Endothelial cell of umbilical vein (primary cell): ENCODE data around the gene IGFL3. TPM values are rescaled to one million over a fixed set of nuclear protein-coding genes. Genes with fewer than 3 reads are reported as not detected.
"Not testable (repeated sequence)": the region's sequence is repeated elsewhere in the genome, so short reads cannot be mapped to it uniquely, and the experiment has no call there.

Source experiments
- BruUV-seq: library from RNA; stranded (reverse); fragments of 400-500 nt; replicated peaks from 2 replicates; lab custom pipeline; 2021; lab: Mats Ljungman, UMichigan
- CTCF ChIA-PET: fragments of 300-600, 350-600 bp; sonication (Branson Sonifier 250); formaldehyde crosslinking; loops from one replicate; lab custom pipeline; 2021; ENCODE audit warnings: antibody characterized with exemption, inconsistent platforms; lab: Charles Lee
- POLR2A ChIA-PET: fragments of 300-600, 350-600 bp; sonication (Branson Sonifier 250); formaldehyde crosslinking; loops from one replicate; lab custom pipeline; 2021; ENCODE audit warnings: antibody characterized with exemption, inconsistent platforms; lab: Charles Lee
- DNase-seq: peaks from one replicate; pipeline ENCODE4 v3.0.0-alpha.2; 2011; ENCODE audit warnings: low read depth, low spot score
- FAIRE-seq: peaks from 2 replicates; lab custom pipeline; 2011; peaks lifted over from hg19 to GRCh38; lab: Jason Lieb, UNC
- H2AFZ ChIP-seq: 2 replicates; pipeline ENCODE4 v1.6.0; 2012; ENCODE audit warnings: low read depth, low read length, control low read depth, inconsistent platforms
- H3K27ac ChIP-seq: 2 replicates; pipeline ENCODE4 v1.5.1; 2011; ENCODE audit warnings: low read depth, mild to moderate bottlenecking, control low read depth, low read length, moderate library complexity; ENCODE audit not compliant: insufficient read depth
- H3K27me3 ChIP-seq, 2 experiments: 2 replicates each; pipeline versions ENCODE4 v1.6.0 to v1.6.1; 2011; ENCODE audit warnings: low read length in 2 of 2, mixed read lengths in 1 of 2; ENCODE audit not compliant: control insufficient read depth in 2 of 2, insufficient read depth in 2 of 2
- H3K36me3 ChIP-seq, 2 experiments: 2 replicates in 1 of 2; 3 replicates in 1 of 2; pipeline ENCODE4 v1.5.1; 2011; ENCODE audit warnings: low read length in 2 of 2, mild to moderate bottlenecking in 1 of 2, moderate library complexity in 1 of 2; ENCODE audit not compliant: control insufficient read depth in 2 of 2, insufficient read depth in 2 of 2; ENCODE audit errors: extremely low read depth in 1 of 2
- H3K4me1 ChIP-seq: 3 replicates; pipeline ENCODE4 v1.5.1; 2011; ENCODE audit warnings: mild to moderate bottlenecking, low read length; ENCODE audit not compliant: control insufficient read depth, insufficient read depth; ENCODE audit errors: extremely low read depth
- H3K4me2 ChIP-seq: 2 replicates; pipeline ENCODE4 v1.6.1; 2011; ENCODE audit warnings: low read length, control low read depth, mixed read lengths; ENCODE audit not compliant: insufficient read depth
- H3K4me3 ChIP-seq, 3 experiments: fragments of 200-600 bp in 1 of 3; sonication (generic), shearing (Covaris generic) in 1 of 3; replicated peaks in 1 of 3; 2 replicates each; pipeline ENCODE4 v1.5.1; 2011 to 2016; ENCODE audit warnings: control low read depth in 3 of 3, low read length in 3 of 3, mild to moderate bottlenecking in 2 of 3, inconsistent platforms in 1 of 3, low read depth in 1 of 3, moderate library complexity in 1 of 3; ENCODE audit not compliant: insufficient read depth in 1 of 3
- H3K79me2 ChIP-seq: 2 replicates; pipeline ENCODE4 v1.6.0; 2012; ENCODE audit warnings: low read length, inconsistent platforms; ENCODE audit not compliant: control insufficient read depth, insufficient read depth
- H3K9ac ChIP-seq: replicated peaks from 2 replicates; pipeline ENCODE3; 2011; ENCODE audit warnings: low read length, control low read depth; ENCODE audit not compliant: insufficient read depth; ENCODE audit errors: extremely low read depth
- H3K9me1 ChIP-seq: replicated peaks from 3 replicates; pipeline ENCODE4 v1.6.0; 2011; ENCODE audit warnings: mild to moderate bottlenecking, low read length; ENCODE audit not compliant: control insufficient read depth, insufficient read depth; ENCODE audit errors: extremely low read depth
- H3K9me3 ChIP-seq: replicated peaks from 2 replicates; pipeline ENCODE4 v1.5.1; 2012; ENCODE audit warnings: low read length, inconsistent platforms; ENCODE audit not compliant: control insufficient read depth, insufficient read depth
- H4K20me1 ChIP-seq: replicated peaks from 2 replicates; pipeline ENCODE3; 2011; ENCODE audit warnings: mild to moderate bottlenecking, low read length; ENCODE audit not compliant: control insufficient read depth, insufficient read depth; ENCODE audit errors: extremely low read depth
- CTCF ChIP-seq, 2 donors: IDR thresholded peaks; 1 replicate in 1 of 2; 2 replicates in 1 of 2; pipeline ENCODE4 v1.5.1; 2011; ENCODE audit warnings: low read length in 2 of 2, mild to moderate bottlenecking in 2 of 2, moderate library complexity in 2 of 2, control low read depth in 1 of 2, inconsistent platforms in 1 of 2, low read depth in 1 of 2; ENCODE audit not compliant: insufficient read depth in 1 of 2; ENCODE audit errors: extremely low read depth in 1 of 2
- EZH2 ChIP-seq: IDR thresholded peaks from 2 replicates; pipeline ENCODE4 v1.6.1; 2012; ENCODE audit warnings: borderline replicate concordance, low read depth, mild to moderate bottlenecking, moderate library complexity, low read length, inconsistent platforms; ENCODE audit not compliant: severe bottlenecking
- FOS ChIP-seq: IDR thresholded peaks from 2 replicates; pipeline ENCODE4 v1.6.1; 2011; ENCODE audit warnings: mild to moderate bottlenecking, low read length, moderate library complexity, borderline replicate concordance; ENCODE audit not compliant: insufficient read depth
- GATA2 ChIP-seq: IDR thresholded peaks from 2 replicates; pipeline ENCODE4 v1.7.0; 2011; ENCODE audit warnings: low read depth, mild to moderate bottlenecking, moderate library complexity, mixed read lengths, low read length; ENCODE audit not compliant: insufficient read length, insufficient read depth
- JUN ChIP-seq: IDR thresholded peaks from 2 replicates; pipeline ENCODE4 v1.6.1; 2011; ENCODE audit warnings: borderline replicate concordance, low read depth; ENCODE audit not compliant: insufficient read length, insufficient read depth
- MAX ChIP-seq: IDR thresholded peaks from 2 replicates; pipeline ENCODE4 v1.6.1; 2011; ENCODE audit not compliant: insufficient read depth, insufficient read length
- MYC ChIP-seq: IDR thresholded peaks from one replicate; pipeline ENCODE4 v1.6.1; 2011; ENCODE audit warnings: mild to moderate bottlenecking, low read depth, low read length
- POLR2A ChIP-seq: IDR thresholded peaks from 2 replicates; pipeline ENCODE4 v1.6.1; 2012; ENCODE audit warnings: low read depth, mild to moderate bottlenecking, control low read depth, low read length
- POLR2AphosphoS5 ChIP-seq: IDR thresholded peaks from 2 replicates; pipeline ENCODE4 v1.6.1; 2012; ENCODE audit warnings: low read depth, mild to moderate bottlenecking, control low read depth, low read length, moderate library complexity; ENCODE audit not compliant: insufficient read depth
- dilution Hi-C: fragments of 300-500 bp; cut with MboI; formaldehyde crosslinking; loops from one replicate; pipeline ENCODE4 v1.15.0; 2019; ENCODE audit warnings: low sequenced_read_pairs; ENCODE audit not compliant: extremely low pct_ligation_motif_present
- intact Hi-C: fragments of 100-400 bp; cut with micrococcal nuclease; formaldehyde crosslinking; loops from one replicate; pipeline ENCODE4 v1.10.0; 2022
- polyA plus RNA-seq, 4 experiments: library from polyadenylated mRNA; depleted of rRNA in 3 of 4; stranded (reverse) in 3 of 4; unstranded in 1 of 4; fragments of >200 nt; gene quantifications; 2 replicates each; pipeline versions ENCODE4 v1.2.1 to v1.2.3, GENCODE V29; 2011 to 2012; ENCODE audit warnings: missing spikeins in 1 of 4
- total RNA-seq: library from RNA; stranded (reverse); gene quantifications from 2 replicates; pipeline ENCODE4 v1.2.3, GENCODE V29; 2021

IGFL3 gene
- total and polyA plus RNA-seq, 2 donors (not counting 3 experiments of a cell fraction or from before 2014, with no cell fraction given), result not detected

GRCh38 chr19:46162731-46163130 lies 38.2 kb upstream of the IGFL3 start:
- TF ChIP-seq POLR2A, result no peak
- no peak for TF ChIP-seq GATA2
- TF ChIP-seq POLR2AphosphoS5, result no peak
- no peak for TF ChIP-seq JUN
- TF ChIP-seq EZH2, result no peak
- no peak for TF ChIP-seq MAX
- TF ChIP-seq CTCF (IDR thresholded peaks at IDR 0.05; ENCODE audit: extremely low read depth in 1 of 2, insufficient read depth in 1 of 2, low read depth in 1 of 2, low read length in 2 of 2), result no peak
- TF ChIP-seq FOS, result no peak
- TF ChIP-seq MYC, result no peak
- Histone ChIP-seq H3K27me3 (peaks cover 3 to 7% of the 10 kb centered on the region in 2 experiments), H3K79me2 (no peaks in the 10 kb centered on the region), H3K9ac (no peak overlapping the region), H2AFZ (no peak overlapping the region), H4K20me1 (no peaks in the 10 kb centered on the region), H3K9me1 (no peaks in the 10 kb centered on the region), H3K4me3 (no peak overlapping the region), H3K4me1 (no peaks in the 10 kb centered on the region), H3K4me2 (no peak overlapping the region), H3K36me3 (no peaks in the 10 kb centered on the region), H3K9me3 (no peaks in the 10 kb centered on the region), H3K27ac (no peak overlapping the region)
- no TSS peak for BruUV-seq
- DNase-seq, result no peak
- ChIA-PET CTCF (no interaction called here), POLR2A (no interaction called here)
- FAIRE-seq, result no peak
- intact Hi-C loops, result no loop called here
- dilution Hi-C loops, result no loop called here

- dilution Hi-C loops, H3K36me3 ChIP-seq, H3K9me3 ChIP-seq, H3K79me2 ChIP-seq, FAIRE-seq, BruUV-seq, H3K4me1 ChIP-seq, H3K9me1 ChIP-seq, H3K9ac ChIP-seq, H3K4me3 ChIP-seq, H4K20me1 ChIP-seq, POLR2A ChIA-PET, H2AFZ ChIP-seq, DNase-seq, H3K27ac ChIP-seq, intact Hi-C loops, H3K4me2 ChIP-seq: not testable (repeated sequence)
- H3K27me3 ChIP-seq, result peaks cover 1 to 16% of the 10 kb centered on the region in 2 experiments
- CTCF ChIA-PET, result interaction anchor here (0.6 to 1.2 kb wide), 2 partner anchors 133 to 521 kb away, joined by 3 read pairs; no protein-coding TSS in a partner anchor
Measured at GRCh38 chr19:46161642-46162257, 37.3 kb upstream of the IGFL3 start.
